HK-2 (cell line): ENCODE results near the gene RASGRP4.

Experiments used
- DNase-seq: peaks from one replicate; pipeline ENCODE4 v3.0.0-alpha.2; 2018; ENCODE audit not compliant: unreplicated experiment

Gene RASGRP4

DNA sequence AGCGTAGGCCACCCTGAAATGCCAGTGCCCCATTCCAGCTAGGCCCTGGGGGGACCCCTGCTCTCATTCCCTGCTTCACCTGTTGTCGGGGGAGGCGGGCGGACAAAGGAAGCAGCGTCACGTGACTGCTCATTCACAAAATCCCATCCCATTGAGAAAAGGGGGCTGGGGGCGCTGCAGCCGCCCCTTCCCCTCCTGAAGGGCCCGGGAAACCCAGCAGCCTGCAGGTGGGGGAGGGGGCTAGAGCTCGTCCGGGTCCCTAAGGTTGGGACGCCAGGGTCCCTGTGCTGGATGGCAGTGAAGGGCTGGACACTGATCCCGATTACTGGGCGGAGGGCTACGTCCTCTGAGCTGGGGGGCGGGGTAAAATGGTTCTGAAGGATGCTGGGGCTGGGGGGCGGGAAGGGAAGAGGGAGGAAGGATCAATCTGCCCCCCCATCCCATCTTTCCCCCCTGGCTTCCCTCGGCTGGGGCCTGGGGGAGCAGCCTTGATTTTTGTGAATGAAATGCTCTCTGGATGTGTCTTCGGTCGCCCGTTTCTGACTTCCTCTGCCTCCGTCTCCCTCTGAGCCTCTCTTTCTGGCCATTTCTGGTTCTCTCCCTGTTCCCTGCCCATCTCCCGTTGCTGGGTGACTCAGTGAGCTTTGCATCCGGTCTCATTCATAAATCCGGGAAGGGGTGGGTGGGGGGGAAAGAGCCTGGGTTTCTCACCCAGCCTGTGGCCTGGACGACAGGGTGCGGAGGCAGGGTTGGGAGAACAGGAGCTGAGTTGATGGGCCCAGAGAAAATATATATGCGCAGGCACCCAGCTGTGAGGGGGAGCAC is 36.7 kb downstream of the RASGRP4 start:
- DNase-seq: peak; percentile 68

DNA sequence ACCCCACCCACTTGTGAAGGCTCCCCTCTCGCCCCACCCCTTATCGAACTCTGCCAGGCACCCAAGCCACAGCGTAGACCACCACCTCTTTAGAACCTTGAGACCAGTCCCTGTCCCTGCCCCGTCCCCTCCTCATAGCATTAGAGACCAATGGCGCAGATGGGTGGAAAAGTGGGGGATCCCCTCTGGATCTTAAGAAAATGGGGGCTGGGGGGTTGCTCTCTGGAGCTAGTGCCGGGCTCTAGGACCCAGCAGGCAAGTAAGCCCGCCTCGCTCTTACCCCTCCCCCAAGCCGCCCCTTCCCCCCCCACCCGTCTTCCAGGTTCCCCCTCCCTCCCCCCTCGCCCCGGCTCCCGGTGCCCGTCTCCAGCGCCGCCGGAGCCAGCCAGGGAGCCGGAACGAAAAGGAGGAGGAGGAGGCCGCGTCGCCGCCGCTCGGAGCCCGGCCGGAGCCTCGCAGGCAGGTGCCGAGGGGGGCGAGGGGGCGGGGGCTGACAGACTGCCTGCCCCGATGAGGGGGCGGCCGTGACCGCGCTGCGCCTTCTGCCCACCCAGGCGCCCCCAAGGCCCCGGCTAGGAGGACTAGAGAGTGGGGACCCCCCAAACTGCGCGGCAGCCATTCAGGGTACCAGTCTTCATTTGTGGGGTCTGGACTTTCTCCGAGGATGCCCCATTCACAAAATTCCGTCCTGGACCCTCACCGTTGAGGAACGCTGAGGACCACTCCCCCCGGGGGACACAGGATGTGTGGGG is 37.5 kb downstream of the RASGRP4 start, which contains the start of gene SPRED3:
Gene SPRED3 (plus strand): TSS at position 349 of the 752 bp plus-strand sequence. CDS start 1,606 bp downstream, outside the sequence.
- no peak for DNase-seq

DNA sequence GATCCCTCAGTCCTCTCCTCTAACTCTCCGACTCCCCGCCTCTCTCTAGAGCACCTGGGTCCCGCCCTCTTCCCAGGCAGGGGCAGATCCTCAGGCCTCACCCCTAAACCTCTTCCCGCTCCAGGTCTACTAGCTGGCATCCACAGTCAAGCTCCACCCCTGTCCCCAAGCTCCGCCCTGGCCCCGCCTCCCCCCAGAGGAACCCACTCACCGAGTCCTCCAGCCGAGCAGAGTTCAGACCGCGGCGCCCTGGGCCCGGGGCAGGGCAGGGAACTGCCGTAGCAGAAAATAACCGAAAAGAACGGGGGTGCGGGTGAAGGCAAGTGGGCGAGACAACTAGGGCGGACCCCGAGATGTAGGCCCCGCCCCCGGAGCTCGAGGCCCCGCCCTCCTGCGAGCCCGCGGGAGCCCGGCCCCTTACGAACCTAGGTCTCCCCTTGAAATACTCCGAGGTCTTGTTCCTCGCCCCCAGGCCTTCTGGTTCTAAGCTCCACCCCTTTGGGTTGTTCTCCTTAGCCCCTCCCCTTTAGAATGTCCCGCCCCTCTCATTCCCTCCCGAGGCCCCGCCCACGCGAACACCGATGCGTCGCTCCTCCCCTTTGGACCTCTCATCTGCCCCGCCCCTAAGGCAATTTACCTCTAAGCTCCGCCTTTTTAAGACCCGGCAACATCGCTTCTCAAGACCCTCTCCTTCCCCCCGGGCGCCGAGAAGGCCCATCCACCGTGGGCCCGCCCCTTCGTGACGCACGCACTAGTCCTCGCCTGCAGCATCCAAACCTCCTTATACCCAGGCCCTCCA is 38.3 kb downstream of the RASGRP4 start, which contains the start of gene GGN:
Gene GGN (minus strand): TSS at position 485 of the 799 bp plus-strand sequence. CDS start 773 bp downstream, outside the sequence.
- peak; percentile 89 for DNase-seq

DNA sequence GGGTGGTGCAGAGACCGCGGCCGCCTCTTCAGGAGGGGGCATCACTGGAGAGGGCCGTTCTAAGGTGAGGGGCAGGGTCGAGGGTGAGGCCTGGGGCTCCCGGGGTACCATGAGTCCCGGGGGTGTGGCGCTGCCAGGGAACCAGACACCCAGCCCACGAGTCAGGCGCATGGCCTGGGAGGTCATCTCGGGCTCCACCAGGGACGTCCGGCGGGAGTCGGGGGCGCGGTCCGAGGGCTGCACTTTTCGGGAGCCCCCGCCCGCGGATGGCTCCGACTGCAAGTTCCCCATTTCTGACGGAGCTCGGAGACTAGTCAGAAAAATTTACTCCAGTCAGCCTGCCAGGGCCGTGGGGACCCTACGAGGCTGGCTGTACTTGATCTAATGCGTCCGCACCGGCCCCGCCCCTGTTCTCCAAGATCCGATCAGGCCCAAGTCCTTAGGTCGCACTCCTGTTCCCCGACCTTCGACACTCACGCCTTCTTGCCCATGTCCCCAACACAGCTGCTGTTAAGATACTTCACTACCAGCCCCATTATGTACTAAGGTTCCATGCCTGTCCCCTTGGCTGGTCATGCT is 39.0 kb downstream of the RASGRP4 start:
- DNase-seq: no peak

DNA sequence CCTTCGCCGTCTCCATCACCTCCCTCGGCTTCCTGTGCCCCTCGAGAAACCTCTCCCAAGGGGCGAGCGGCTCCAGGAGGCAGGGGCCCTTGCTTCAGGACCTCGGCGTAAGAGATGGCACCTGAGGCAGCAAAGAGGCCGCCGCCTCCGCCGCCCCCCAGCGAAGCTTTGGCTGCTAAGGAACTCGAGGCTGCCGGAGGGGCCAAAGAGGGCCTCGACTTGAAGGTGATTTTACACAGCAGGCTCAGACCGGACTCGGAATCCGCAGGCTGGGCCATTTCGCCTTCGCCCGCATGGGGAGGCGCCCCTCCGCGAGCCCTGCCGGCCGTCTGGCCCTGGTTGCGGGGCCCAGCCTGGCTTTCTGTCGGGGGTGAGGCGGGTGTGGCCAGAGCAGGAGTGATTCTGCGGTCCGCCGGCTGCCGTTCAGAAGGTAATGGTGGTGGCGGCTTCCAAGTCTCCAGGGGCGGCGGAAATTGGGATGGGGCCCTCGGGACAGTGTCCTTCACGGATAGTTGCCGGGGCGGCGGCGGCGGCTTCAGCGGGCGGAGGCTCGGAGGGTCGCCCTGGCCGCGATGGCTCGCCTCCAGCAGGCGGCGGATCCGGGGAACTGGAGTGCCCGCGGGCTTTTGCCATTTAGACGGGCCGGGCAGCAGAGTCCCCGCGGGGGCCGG is 39.6 kb downstream of the RASGRP4 start:
- DNase-seq: no peak

DNA sequence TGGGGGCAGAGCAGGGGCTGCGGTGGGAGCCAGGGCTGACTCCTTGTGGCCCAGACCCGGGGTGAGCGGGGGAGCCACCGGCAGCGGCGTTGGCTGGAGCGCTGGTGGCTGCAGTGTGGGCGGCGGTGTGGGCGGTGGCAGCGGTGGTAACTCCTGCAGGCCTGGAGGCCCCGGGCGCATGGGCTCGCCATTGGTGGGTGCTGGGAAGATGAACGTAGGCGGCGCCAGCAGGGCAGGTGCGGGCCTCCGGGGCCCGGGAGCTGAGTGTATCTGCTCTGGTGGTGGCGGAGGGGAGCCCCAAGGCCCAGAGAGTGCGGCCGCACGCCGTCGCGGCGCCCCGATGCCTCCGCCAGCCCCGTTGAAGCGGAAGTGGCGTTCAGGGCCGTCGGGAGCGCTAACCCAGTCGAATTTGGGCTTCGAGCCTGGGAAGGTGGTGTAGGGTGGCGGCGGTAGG is 40.2 kb downstream of the RASGRP4 start:
- DNase-seq: no peak

DNA sequence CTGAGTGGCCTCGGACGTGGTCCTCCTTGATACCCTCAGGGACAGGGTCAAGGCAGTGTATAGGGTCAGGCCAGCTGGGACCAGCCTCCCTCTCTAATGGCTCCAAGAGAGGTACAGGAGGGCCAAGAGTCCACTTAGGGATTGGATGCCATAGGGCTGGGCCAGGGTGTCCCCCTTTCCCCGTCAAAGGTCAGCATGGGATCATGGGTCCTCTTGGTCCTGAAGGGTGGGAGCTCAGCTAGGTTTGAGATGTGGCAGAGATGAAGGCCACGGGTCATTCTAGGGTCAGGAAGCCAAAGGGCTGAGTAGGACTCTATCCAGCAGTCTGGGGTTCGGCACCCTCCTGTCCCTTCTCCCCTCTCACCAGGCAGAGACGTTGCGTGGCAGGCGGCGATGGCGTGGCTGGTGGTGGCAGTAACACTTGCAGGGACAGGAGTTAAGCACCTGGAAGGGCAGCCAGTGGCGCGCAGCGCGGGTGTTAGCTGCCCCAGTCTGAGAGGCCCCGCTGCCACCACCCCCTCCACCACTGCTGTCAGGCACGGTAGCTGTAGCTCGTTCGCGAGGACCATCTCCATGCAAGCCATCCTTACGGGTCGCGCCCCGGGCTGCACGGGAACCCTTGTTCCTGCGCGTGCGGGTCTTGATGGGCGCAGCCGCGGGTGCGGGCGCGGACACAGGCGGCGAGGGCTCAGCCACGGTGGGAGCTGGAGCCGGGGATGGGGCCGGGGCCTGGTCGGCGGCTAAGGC is 40.8 kb downstream of the RASGRP4 start:
- DNase-seq: no peak

DNA sequence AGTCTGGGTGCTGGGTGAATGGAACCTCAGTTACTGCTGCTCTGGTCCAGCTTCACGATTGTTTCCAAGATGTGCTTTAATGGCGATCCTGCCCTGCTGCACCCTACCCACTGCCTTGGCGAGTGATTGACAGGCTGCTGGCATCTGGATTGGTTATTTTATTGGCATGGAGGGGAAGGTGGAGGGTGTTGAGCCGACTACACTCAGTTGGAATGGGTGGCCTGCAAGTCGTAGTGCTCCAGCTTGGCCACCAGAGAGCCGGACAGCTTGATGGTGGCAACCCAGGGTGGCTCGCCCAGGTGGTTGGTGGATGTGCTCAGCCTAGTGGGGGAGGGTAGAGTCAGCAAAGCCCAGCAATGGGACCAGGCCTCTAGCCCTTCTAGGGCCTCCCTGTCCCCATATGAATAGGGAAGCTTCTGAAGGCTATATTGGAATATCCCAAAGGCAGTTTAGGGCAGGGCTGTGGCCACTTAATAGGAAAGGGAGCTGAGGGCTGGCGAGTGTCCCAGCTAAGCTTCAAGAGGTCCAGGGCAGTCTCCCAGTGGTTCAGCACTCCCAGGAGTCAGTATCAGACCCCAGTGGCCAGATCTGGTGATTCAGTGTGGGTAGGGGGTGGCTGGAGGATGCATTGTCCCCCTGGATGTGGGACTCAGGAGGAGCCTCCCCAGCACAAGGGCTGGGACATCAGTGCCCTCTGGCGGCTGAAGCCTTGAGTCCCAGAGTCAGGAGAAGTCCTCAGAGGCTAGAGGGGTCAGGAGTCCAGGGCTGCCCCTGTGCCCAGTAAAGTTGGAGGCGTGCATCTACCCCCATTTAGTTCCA is 41.6 kb downstream of the RASGRP4 start:
- no peak for DNase-seq

DNA sequence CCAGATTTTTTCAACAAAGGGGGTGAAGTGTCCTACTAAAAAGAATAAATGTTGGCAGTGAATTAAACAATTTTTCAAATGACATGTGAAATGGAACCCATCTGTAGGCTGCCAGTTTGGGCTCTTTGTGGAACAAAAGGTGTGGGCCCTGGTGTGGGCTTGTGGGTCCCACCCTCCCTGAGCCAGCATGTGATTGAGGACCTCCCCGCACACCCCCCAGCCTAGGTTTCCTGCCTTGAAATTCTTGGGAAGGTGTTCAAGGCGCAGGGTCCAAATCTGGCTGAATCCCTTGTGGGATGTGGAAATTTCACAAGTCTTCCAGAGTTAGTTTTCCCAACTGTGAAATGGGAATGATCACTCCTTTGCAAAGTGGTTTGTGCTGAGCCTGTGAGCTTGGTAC is 42.3 kb downstream of the RASGRP4 start:
- no peak for DNase-seq

DNA sequence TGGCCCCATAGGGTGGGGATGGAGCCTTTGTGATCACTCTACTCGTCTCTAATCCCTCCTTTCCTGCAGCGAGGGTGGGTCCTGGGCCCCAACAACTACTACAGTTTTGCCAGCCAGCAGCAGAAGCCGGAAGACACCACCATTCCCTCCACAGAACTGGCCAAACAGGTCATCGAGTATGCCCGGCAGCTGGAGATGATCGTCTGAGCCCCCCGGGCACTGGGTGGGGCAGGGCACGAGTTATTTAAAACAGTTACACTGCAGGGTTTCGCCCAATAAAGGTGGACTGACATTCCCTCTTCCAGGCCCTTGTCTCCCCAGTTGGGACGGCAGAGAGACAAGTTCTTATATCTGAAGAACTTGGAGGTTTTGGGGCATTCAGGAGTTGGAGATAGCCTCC is 42.8 kb downstream of the RASGRP4 start:
- no peak for DNase-seq

DNA sequence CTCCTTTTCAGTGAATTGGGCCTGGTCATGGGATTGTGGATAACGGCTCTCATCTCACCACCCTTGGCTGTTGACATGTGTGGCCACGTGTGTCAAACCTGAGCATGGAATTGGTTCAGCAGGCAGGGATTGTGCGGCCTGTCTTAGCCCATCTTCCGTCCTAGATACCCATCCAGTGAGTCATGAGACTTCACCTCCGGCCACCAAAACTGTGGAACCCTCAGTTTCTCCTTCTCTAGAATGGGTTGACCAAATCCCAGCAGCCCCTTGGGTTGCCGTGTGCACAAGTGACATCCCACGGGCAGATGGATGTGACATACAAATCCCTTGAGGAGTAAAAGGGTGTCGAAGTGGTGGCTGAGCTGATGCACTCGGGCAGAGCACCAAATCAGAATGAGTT is 44.9 kb downstream of the RASGRP4 start:
- no peak for DNase-seq

DNA sequence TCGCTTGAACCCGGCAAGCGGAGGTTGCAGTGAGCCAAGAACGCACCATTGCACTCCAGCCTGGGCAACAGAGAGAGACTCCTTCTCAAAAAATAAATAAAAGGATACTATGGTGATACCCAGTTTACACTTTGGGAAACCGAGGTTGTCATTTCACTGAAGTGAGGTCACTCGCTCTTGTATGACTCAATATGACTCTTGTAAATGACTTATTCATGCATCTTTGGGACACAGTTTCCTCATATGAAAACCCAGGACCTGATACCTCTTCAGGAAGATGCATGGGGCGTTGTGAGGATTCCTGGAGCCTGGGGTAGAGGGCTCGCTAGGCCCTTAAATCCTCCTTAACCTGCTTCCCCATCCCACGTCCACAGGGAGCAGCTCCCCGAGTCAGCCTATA is 47.2 kb downstream of the RASGRP4 start:
- no peak for DNase-seq

DNA sequence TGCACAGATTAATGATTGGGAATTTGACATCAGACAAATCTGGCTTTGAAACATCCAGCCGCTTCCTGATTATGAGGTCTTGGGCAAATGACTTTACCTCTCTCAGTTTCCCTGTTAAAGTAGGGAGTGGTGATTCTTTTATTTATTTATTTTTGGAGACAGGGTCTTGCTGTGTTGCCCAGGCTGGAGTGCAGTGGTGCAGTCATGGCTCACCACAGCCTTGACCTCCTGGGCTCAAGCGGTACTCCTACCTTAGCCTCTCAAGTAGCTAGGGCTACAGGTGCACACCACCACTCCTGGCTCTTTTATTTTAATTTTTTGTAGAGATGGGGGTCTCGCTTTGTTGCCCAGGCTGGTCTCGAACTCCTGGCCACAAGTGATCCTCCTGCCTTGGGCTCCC is 49.0 kb downstream of the RASGRP4 start:
- DNase-seq: no peak

DNA sequence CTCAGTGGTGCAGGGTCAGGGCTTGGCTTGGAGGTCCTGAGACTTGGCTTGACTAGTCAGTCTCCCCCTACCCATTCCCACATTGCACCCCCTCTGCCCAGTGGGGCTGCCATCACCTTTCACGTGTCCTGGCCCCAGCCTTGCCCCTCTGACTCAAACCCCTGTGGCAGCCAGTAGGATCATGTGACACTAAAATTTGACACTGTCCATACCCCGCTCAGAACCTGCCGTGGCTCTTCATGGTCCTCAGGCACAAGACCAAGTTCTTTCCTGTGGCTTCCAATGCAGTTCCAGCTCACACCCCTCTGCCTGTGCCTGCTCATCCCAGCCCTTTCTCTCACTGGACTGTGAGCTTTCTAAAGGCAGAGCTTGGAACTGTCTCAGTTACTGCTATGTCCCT is 49.4 kb downstream of the RASGRP4 start:
- no peak for DNase-seq

DNA sequence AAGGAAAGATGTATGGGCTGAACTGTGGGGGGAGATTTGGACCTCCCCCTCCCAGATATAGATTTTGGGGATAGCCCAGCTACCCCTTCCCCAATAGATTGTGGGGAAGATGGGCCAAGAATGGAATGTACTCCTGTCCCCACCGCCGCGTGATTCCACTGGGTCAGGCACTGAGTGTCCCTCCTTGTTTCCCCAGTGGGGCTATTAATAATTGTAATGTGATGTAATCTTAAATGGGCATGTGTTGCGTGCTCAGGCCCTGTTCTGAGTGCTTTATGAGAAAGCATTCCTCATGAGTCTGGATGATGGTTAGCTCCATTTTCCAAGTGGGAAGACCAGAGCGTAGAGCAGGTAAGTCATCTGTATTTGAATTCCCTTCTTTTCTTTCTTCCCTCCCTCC is 50.3 kb downstream of the RASGRP4 start:
- DNase-seq: no peak

DNA sequence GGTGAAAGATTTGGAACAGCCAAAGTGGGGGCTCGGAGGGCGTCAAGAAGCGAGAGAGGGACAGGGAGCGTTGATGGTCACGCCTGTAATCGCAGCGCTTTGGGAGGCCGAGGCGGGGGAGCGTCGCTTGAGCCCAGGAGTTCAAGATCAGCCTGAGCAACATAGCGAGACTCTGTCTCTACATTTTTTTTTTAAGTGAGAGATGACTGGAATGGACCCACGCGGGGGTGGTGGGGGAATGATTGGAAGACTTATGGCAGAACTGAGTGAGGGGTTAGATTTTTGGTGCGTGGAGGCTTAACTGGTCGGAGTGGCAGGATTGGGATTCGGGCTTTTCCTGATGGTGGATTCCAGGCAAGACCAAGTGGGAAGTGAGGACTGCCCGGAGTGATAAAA is 50.9 kb downstream of the RASGRP4 start:
- DNase-seq: peak; percentile 13

DNA sequence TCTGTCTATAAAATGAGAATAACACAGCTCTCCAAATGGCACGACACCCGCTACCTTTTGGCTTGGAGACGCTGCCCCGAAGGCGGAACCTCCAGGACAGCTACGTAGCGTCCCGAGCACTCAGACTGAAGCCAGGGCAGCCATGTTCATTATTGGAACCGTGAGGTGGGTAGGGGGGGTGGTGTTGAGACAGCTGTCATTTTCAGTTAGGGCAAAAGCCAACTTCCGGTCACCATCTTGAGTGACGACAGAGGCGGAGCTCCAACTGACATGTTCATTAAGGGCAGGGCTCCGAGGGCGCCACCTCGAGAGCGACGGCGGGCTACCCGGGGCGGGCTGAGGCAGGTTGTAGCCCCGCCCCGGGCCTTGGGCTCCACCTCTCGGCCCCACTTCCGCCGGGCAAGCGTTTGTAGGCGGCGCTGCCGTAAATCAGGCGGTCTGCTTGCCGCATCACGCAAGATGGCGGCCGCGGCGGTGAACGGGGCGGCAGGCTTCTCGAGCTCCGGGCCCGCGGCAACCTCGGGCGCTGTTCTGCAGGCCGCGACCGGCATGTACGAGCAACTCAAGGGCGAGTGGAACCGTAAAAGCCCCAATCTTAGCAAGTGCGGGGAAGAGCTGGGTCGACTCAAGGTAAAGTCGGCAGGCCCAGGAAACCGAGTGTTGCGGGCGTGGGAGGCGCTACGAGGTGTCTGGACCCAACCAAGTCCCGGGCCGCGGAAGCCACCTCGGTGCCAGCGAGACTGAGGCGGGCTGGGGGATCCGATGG is 51.5 kb downstream of the RASGRP4 start, which contains the start of gene PSMD8:
Gene PSMD8 (plus strand): TSS at position 240 of the 766 bp plus-strand sequence. CDS start 31 bp downstream, at position 271.
- peak; percentile 98 for DNase-seq

DNA sequence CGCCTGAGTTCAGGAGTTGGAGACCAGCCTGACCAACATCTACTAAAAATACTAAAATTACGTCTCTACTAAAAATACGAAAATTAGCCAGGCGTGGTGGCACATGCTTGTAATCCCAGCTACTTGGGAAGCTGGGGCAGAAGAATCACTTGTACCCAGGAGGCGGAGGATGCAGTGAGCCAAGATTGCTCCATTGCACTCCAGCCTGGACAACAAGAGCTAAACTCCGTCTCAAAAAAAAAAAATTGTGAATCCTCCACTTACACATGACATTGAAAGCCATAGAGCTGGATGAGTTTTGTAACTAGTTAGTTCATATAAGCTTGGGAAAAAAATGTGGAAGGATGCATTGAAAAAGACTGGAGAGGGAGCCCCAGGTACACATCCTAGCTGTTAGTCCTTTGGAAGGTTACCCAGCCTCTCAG is 52.1 kb downstream of the RASGRP4 start:
- no peak for DNase-seq

DNA sequence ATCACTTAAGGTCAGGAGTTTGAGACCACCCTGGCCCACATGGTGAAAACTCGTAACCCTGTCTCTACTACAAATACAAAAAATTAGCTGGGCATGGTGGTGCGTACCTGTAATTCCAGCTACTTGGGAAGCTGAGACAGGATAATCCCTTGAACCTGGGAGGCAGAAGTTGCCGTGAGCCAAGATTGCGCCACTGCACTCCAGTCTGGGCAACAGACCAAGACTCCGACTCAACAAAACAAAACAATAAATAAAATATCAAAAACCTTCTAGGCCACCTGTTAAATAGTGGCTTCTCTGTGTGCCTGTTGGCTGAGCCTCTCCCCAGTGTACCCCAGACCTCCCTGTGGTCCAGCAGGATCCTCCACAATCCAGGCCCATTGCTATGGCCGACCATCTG is 54.9 kb downstream of the RASGRP4 start:
- DNase-seq: no peak
